Heart left ventricle (tissue), 16 donors: Measurements from ENCODE around the gene KIAA1217. TPM values are rescaled to one million over a fixed set of nuclear protein-coding genes. Genes with fewer than 3 reads are reported as not detected.
A peak's percentile ranks its signal among the peaks of the same experiment; 100 is the strongest.

Experiments
- ATAC-seq, 4 donors: fragments of 200-7000 bp; cut with Tn5 transposase; one replicate each; pipeline ENCODE4 v1.9.1; 2020 to 2022; ENCODE audit warnings: moderate library complexity in 4 of 4, mild to moderate bottlenecking in 3 of 4, moderate number of reproducible peaks in 1 of 4
- DNase-seq, 5 donors: peaks; one replicate each; pipeline ENCODE4 v3.0.0-alpha.2; 2020
- H3K27ac ChIP-seq, 12 donors: fragments of 200-600 bp; sonication (generic) in 4 of 12; one replicate each; pipeline versions ENCODE4 v1.5.0 to v1.8.0; 2016 to 2022; ENCODE audit warnings: mild to moderate bottlenecking in 2 of 12
- H3K27me3 ChIP-seq, 9 donors: fragments of 200-600 bp; sonication (generic) in 2 of 9; one replicate each; pipeline versions ENCODE4 v1.5.1 to v1.8.0; 2016 to 2022; ENCODE audit warnings: mild to moderate bottlenecking in 3 of 9
- H3K36me3 ChIP-seq, 9 donors: fragments of 200-600 bp; sonication (generic) in 2 of 9; one replicate each; pipeline versions ENCODE4 v1.5.0 to v1.8.0; 2018 to 2022; ENCODE audit warnings: mild to moderate bottlenecking in 2 of 9
- H3K4me1 ChIP-seq, 12 donors: fragments of 200-600 bp; sonication (generic) in 4 of 12; one replicate each; pipeline versions ENCODE4 v1.5.0 to v1.8.0; 2016 to 2022; ENCODE audit warnings: mild to moderate bottlenecking in 3 of 12
- H3K4me3 ChIP-seq, 12 donors: fragments of 200-600 bp; sonication (generic) in 4 of 12; one replicate each; pipeline versions ENCODE4 v1.5.0 to v1.8.0; 2017 to 2022; ENCODE audit warnings: mild to moderate bottlenecking in 9 of 12, moderate library complexity in 4 of 12
- H3K9me3 ChIP-seq, 12 donors: fragments of 200-600 bp; sonication (generic) in 4 of 12; one replicate each; pipeline versions ENCODE4 v1.5.0 to v1.8.0; 2016 to 2022; ENCODE audit warnings: mild to moderate bottlenecking in 1 of 12
- POLR2A ChIP-seq, 2 donors: fragments of 450-650 bp; IDR thresholded peaks; one replicate each; pipeline ENCODE4 v1.6.1; 2017; ENCODE audit warnings: antibody characterized with exemption in 2 of 2, mild to moderate bottlenecking in 2 of 2, moderate library complexity in 2 of 2
- WGBS, 4 donors: extraction: QIAGEN DNeasy Blood & Tissue Kit in 2 of 4; methylation state at CpG; one replicate each; pipeline versions ENCODE4 v1.1.5 to v1.1.7; 2013 to 2018; 5-methylcytosine and 5-hydroxymethylcytosine counted together
- intact Hi-C, 10 donors: fragments of 100-400 bp; cut with DNase I; formaldehyde crosslinking; loops; one replicate each; pipeline versions ENCODE4 v1.11.1 to v1.14.2; 2022
- polyA plus RNA-seq, 2 donors: library from polyadenylated mRNA; stranded (reverse); fragments of 200-250 nt; gene quantifications; one replicate each; pipeline ENCODE4 v1.2.3, GENCODE V29; 2013
- total RNA-seq, 9 donors: library from RNA; depleted of rRNA in 2 of 9; stranded (reverse); fragments of >200 nt in 2 of 9; fragmentation: NEBNext Ultra II Directional in 3 of 9; extraction: Animal tissue kit (Norgen Biotek cat#: 25700) in 3 of 9; gene quantifications; one replicate each; pipeline versions ENCODE4 v1.1.0 to v1.2.4, GENCODE V29; 2016 to 2023
- TF ChIP-seq, protein P1 (sequence below), 12 donors: fragments of 200-600 bp; sonication (generic) in 4 of 12; IDR thresholded peaks; one replicate each; pipeline versions ENCODE4 v1.5.0 to v1.8.0; 2018 to 2022; ENCODE audit warnings: antibody characterized with exemption in 12 of 12, mild to moderate bottlenecking in 5 of 12
- donor health status: ischemic (EF 13 %, LVEDD 7.1; RV severe dilation, severe dysfunction).
- donor health status: healthy with polysubstance abuse.
- donor health status: DM: no; HTN: yes; CAD: no.
- donor health status: DM: no; HTN: no; CAD: no.
- donor health status: ischemic (EF 25% LVEDD 6.9; RV normal size, moderate dysfunction).
- donor health status: ischemic (EF 25% LVEDD 5.7; RV mildly dilated, moderate dysfunction).
- donor health status: healthy.
- donor health status: DM: yes; HTN: yes; CAD: no.
- donor health status: ischemic (EF 35%, LVEDD 5.7; RV mildly dilated, moderate dysfunction).
- donor health status: nonischemic (EF 11% LVEDD 7.7; RV severe dilation, severe dysfunction).
- donor health status: DM: yes; HTN: yes; CAD: no.
- donor health status: PGD.
- donor health status: ischemic (EF 29% LVEDD 5.4; RV normal size, mild dysfunction).
- donor health status: nonischemic (EF 23%, LVEDD 6.1; RV moderate dilation, normal function).

Gene KIAA1217
- total and polyA plus RNA-seq, 11 donors: 12.7 to 66.7 (median 33.5) TPM

DNA sequence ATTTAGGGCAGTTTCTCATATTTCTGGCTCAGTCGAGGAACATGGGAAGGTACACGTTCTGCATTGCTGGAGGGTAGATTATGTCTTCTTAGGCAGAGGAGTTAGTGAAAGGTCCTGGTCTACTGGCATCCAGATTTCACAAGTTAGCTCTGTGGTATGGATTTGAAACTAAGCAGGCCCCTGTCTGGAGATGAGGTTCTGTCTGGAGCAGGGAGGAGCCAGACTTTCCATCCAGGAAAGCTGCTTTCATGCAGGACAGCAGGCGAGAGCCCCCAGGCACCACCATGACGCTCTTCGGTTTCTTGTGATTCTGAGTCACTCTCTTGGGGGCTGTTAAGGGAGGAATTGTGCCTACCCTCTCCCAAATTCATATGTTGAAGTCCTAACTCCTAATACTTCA is 184.3 kb downstream of the KIAA1217 start:
- no peaks in the 10 kb centered on the region for H3K36me3 ChIP-seq
- H3K9me3 ChIP-seq: no peaks in the 10 kb centered on the region
- H3K4me1 ChIP-seq: no peaks in the 10 kb centered on the region
- TF ChIP-seq POLR2A (IDR thresholded peaks at IDR 0.05): no peak
- TF ChIP-seq, protein P1, sequence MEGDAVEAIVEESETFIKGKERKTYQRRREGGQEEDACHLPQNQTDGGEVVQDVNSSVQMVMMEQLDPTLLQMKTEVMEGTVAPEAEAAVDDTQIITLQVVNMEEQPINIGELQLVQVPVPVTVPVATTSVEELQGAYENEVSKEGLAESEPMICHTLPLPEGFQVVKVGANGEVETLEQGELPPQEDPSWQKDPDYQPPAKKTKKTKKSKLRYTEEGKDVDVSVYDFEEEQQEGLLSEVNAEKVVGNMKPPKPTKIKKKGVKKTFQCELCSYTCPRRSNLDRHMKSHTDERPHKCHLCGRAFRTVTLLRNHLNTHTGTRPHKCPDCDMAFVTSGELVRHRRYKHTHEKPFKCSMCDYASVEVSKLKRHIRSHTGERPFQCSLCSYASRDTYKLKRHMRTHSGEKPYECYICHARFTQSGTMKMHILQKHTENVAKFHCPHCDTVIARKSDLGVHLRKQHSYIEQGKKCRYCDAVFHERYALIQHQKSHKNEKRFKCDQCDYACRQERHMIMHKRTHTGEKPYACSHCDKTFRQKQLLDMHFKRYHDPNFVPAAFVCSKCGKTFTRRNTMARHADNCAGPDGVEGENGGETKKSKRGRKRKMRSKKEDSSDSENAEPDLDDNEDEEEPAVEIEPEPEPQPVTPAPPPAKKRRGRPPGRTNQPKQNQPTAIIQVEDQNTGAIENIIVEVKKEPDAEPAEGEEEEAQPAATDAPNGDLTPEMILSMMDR (IDR thresholded peaks at IDR 0.05): no peak
- no peak overlapping the region for H3K27ac ChIP-seq
- no peak for DNase-seq
- no peaks in the 10 kb centered on the region for H3K27me3 ChIP-seq
- ATAC-seq: no peak
- no peak overlapping the region for H3K4me3 ChIP-seq
- intact Hi-C loops: loop anchor here in 2 of 10 donors (5.0 to 10.0 kb wide), 2 partner anchors 109 to 112 kb away; no protein-coding TSS in a partner anchor
- WGBS, 4 donors: 64 to 82% (median 79%) methylated on average over 5 of the region's 5 CpGs

DNA sequence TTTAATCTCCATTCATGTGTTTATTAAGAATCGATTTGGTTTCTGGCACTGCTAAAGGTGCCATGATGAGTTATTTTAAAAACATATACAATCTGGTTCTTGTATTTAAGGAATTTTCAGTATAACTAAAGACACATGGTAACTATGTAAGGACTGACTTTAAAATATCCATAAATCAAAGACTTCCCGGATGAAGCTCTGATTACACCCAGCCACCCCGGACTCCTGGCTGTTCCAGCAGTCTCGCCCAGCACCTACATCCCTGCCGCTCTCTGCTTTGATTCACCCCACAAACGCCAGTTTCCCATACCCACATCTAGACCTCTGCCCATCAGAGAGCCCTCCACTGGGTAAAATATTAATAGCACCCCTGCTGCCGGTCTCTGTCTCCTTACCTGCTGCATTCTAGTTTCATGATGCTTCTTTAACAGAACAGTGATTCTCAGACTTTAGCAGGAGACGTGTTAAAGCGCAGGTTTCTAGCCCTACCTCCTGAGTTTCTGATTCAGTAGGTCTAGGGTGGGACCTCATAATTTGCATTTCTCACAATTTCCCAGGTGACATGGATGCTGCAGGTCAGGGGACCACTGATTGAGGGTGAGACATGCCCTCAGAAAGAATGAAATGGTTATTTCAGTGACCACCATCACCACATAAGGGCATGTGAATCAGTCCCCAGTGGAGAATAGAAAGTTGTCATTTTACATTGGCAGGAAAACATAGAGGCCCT is 185.7 kb downstream of the KIAA1217 start:
- 92 to 93% (median 92%) methylated on average over 9 of the region's 9 CpGs for WGBS, 4 donors

DNA sequence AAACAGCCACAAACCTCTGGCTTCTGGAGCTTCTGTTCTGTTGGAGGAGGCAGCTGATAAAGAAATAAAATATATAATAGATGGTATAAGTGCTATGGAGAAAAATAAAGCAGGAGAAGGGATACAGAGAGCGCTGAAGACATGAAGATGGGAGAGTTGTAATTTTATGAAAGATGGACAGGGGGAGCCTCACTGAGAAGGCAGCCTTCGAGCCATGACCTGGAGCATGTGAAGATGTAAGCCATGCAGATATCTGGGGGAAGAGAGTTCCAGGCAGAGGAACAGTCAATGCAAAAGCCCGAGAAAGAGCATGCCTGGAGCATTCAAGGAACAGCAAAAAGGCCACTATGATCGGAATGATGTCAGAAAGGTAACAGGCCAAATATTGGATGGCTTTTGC is 187.5 kb downstream of the KIAA1217 start:
- no peak for ATAC-seq

More for the DNA sequence above, 185.7 kb downstream of the KIAA1217 start:
- TF ChIP-seq, protein P1 (IDR thresholded peaks at IDR 0.05): no peak
- no peak for TF ChIP-seq POLR2A (IDR thresholded peaks at IDR 0.05)
- intact Hi-C loops: loop anchor here in 2 of 10 donors (5.0 to 10.0 kb wide), 2 partner anchors 108 to 110 kb away; no protein-coding TSS in a partner anchor
- no peak for DNase-seq
- H3K27ac ChIP-seq: no peak overlapping the region
- H3K36me3 ChIP-seq: peaks cover 0 to 6% (median 0%) of the 10 kb centered on the region in 9 donors
- H3K4me3 ChIP-seq: no peak overlapping the region
- H3K27me3 ChIP-seq: no peaks in the 10 kb centered on the region
- ATAC-seq: no peak
- no peaks in the 10 kb centered on the region for H3K9me3 ChIP-seq
- no peaks in the 10 kb centered on the region for H3K4me1 ChIP-seq

DNA sequence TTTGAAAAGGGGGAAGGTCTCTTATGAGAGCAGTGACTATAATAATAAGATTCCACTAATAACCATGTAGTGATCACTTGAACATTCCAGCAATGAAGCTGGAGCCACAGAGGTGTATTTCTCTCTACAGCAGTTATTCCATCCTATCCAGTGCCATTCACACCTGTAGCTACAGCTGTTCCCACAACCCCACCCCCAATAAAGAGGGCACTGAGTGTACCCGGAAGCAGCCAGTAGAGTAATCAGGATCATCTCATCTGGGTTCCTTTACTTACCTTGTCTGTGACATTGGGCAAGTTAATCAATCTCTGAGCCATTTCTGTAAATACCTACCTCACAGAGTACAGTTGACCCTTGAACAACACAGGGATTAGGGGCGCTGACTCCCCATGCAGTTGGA is 188.7 kb downstream of the KIAA1217 start:
- H3K4me1 ChIP-seq: no peaks in the 10 kb centered on the region
- DNase-seq (no peak), ATAC-seq (no peak)
- H3K27me3 ChIP-seq: no peaks in the 10 kb centered on the region
- H3K9me3 ChIP-seq: no peaks in the 10 kb centered on the region
- intact Hi-C loops: loop anchor here in 1 of 10 donors (10.0 kb wide), 1 partner anchor 107 kb away; no protein-coding TSS in a partner anchor
- H3K27ac ChIP-seq: no peak overlapping the region
- H3K36me3 ChIP-seq: peaks cover 0 to 6% (median 0%) of the 10 kb centered on the region in 9 donors
- no peak for TF ChIP-seq POLR2A (IDR thresholded peaks at IDR 0.05)
- TF ChIP-seq, protein P1 (IDR thresholded peaks at IDR 0.05): no peak
- 94 to 100% (median 96%) methylated on average over 2 of the region's 2 CpGs for WGBS, 4 donors
- H3K4me3 ChIP-seq: no peak overlapping the region

More for the DNA sequence above, 187.5 kb downstream of the KIAA1217 start:
- Histone ChIP-seq H3K27ac (no peak overlapping the region), H3K9me3 (no peaks in the 10 kb centered on the region), H3K27me3 (no peaks in the 10 kb centered on the region), H3K4me1 (no peaks in the 10 kb centered on the region), H3K36me3 (peaks cover 0 to 6% (median 0%) of the 10 kb centered on the region in 9 donors), H3K4me3 (no peak overlapping the region)
- 92 to 95% (median 94%) methylated on average over 4 of the region's 4 CpGs for WGBS, 4 donors
- DNase-seq: no peak
- no peak for TF ChIP-seq POLR2A (IDR thresholded peaks at IDR 0.05)
- TF ChIP-seq, protein P1 (IDR thresholded peaks at IDR 0.05): peak in 5 of 12 donors; percentile 12 to 18 (median 17)
- intact Hi-C loops: loop anchor here in 1 of 10 donors (10.0 kb wide), 1 partner anchor 108 kb away; no protein-coding TSS in a partner anchor
